Osteoblast (primary cell): Measurements from ENCODE around the gene EGF. TPM values are rescaled to one million over a fixed set of nuclear protein-coding genes. Genes with fewer than 3 reads are reported as not detected.

ENCODE experiments used
- DNase-seq: peaks from one replicate; pipeline ENCODE4 v3.0.0; 2011; ENCODE audit warnings: low spot score, mixed read lengths; ENCODE audit not compliant: insufficient read length; ENCODE audit errors: missing footprints
- H2AFZ ChIP-seq: 2 replicates; pipeline ENCODE4 v1.6.0; 2011; ENCODE audit warnings: mild to moderate bottlenecking, low read length
- H3K27ac ChIP-seq: 2 replicates; pipeline ENCODE4 v1.5.1; 2011; ENCODE audit warnings: mild to moderate bottlenecking, low read depth, low read length, moderate library complexity
- H3K27me3 ChIP-seq: 2 replicates; pipeline ENCODE4 v1.6.0; 2012; ENCODE audit warnings: mild to moderate bottlenecking, control low read depth, inconsistent platforms, low read length, moderate library complexity; ENCODE audit not compliant: insufficient read depth
- H3K36me3 ChIP-seq: 2 replicates; pipeline ENCODE4 v1.5.1; 2011; ENCODE audit warnings: mild to moderate bottlenecking, low read length, control low read depth, moderate library complexity; ENCODE audit not compliant: insufficient read depth
- H3K4me1 ChIP-seq: 2 replicates; pipeline ENCODE4 v1.5.1; 2011; ENCODE audit warnings: mild to moderate bottlenecking, low read length, control low read depth, moderate library complexity; ENCODE audit not compliant: insufficient read depth
- H3K4me2 ChIP-seq: 2 replicates; pipeline ENCODE4 v1.6.0; 2011; ENCODE audit warnings: mild to moderate bottlenecking, low read length; ENCODE audit not compliant: insufficient read depth
- H3K4me3 ChIP-seq: fragments of 200-600 bp; sonication (generic); 3 replicates; pipeline ENCODE4 v1.5.1; 2012; ENCODE audit warnings: mild to moderate bottlenecking, low read length, inconsistent platforms; ENCODE audit not compliant: insufficient read depth
- H3K79me2 ChIP-seq: 2 replicates; pipeline ENCODE4 v1.6.0; 2012; ENCODE audit warnings: mild to moderate bottlenecking, low read length, control low read depth, inconsistent platforms; ENCODE audit not compliant: insufficient read depth
- H3K9me3 ChIP-seq: 2 replicates; pipeline ENCODE4 v1.5.1; 2011; ENCODE audit warnings: low read depth, low read length, control low read depth
- H4K20me1 ChIP-seq: 2 replicates; pipeline ENCODE4 v1.6.0; 2012; ENCODE audit warnings: mild to moderate bottlenecking, low read length, control low read depth; ENCODE audit not compliant: insufficient read depth
- total RNA-seq: library from RNA; depleted of rRNA; stranded (reverse); fragments of >200 nt; gene quantifications from 2 replicates; pipeline ENCODE4 v1.2.3, GENCODE V29; 2012
- TF ChIP-seq, protein P1 (sequence below): IDR thresholded peaks from 2 replicates; pipeline ENCODE4 v1.5.1; 2011; ENCODE audit warnings: mild to moderate bottlenecking, low read depth, low read length, moderate library complexity; ENCODE audit errors: extremely low read depth

EGF gene
- total RNA-seq, 1 donor: 0.36 TPM

DNA sequence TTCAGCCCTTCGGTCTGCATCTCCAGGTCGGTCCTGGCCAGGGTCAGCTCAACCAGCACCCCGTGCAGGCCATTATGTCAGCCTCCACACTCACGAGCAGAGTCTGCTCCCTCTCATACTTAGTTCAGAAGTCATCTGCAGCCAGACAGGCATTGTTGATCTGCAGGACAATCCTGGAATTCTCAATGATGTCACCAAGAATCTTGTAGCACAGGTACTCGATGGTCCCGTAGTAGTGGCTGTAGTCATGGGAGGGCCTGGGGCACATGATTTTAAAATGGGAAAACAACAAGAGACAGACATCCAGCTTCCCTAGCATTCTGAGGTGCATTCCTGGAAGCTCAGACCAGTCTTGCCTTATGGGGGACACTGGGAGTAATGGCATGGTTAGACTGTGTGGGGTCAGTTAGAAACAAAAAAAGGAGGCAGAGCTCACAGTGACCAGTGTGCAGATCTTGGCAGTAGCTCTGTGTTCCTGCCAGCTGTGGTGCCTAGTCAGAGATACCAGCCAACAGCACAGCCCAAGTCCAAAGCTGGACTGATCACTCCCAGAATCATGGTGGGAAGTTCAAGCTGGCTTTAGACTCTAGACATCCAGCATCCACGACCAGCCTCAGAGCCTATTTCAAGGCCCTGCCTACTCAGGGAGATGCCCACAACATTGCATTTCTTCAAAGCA is 32.9 kb upstream of the EGF start:
- Histone ChIP-seq H3K36me3 (no peaks in the 10 kb centered on the region), H3K27me3 (no peaks in the 10 kb centered on the region), H3K79me2 (no peaks in the 10 kb centered on the region), H3K4me1 (no peaks in the 10 kb centered on the region), H3K4me3 (no peak overlapping the region), H2AFZ (no peak overlapping the region), H3K9me3 (no peaks in the 10 kb centered on the region), H3K27ac (no peak overlapping the region), H4K20me1 (no peaks in the 10 kb centered on the region), H3K4me2 (no peak overlapping the region)
- no peak for DNase-seq
- TF ChIP-seq, protein P1, sequence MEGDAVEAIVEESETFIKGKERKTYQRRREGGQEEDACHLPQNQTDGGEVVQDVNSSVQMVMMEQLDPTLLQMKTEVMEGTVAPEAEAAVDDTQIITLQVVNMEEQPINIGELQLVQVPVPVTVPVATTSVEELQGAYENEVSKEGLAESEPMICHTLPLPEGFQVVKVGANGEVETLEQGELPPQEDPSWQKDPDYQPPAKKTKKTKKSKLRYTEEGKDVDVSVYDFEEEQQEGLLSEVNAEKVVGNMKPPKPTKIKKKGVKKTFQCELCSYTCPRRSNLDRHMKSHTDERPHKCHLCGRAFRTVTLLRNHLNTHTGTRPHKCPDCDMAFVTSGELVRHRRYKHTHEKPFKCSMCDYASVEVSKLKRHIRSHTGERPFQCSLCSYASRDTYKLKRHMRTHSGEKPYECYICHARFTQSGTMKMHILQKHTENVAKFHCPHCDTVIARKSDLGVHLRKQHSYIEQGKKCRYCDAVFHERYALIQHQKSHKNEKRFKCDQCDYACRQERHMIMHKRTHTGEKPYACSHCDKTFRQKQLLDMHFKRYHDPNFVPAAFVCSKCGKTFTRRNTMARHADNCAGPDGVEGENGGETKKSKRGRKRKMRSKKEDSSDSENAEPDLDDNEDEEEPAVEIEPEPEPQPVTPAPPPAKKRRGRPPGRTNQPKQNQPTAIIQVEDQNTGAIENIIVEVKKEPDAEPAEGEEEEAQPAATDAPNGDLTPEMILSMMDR: no peak

DNA sequence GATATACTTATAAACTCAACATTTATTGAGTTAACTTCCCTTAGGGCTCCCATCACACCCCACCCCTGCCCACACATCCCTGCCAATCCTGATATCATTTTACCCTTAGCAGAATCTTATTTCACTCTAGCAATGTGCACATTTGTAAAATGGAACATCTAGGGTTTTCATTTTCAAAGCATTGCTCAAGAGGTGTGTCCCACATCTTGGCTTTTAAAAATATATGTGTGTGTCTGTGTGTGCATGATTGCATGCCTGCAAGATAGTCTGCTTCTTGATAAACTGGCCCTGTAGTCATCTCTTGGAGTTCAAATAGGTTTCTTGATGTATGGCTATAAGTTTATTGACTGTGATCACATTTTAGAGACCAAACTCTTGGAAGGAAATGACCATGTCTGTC is 26.4 kb upstream of the EGF start:
- H3K4me3 ChIP-seq: no peak overlapping the region
- no peaks in the 10 kb centered on the region for H3K4me1 ChIP-seq
- DNase-seq: no peak
- H3K27ac ChIP-seq: no peak overlapping the region
- H3K36me3 ChIP-seq: no peaks in the 10 kb centered on the region
- H3K27me3 ChIP-seq: no peaks in the 10 kb centered on the region
- H3K4me2 ChIP-seq: no peak overlapping the region
- H2AFZ ChIP-seq: no peak overlapping the region
- no peaks in the 10 kb centered on the region for H3K79me2 ChIP-seq
- TF ChIP-seq, protein P1: no peak
- no peaks in the 10 kb centered on the region for H3K9me3 ChIP-seq
- no peaks in the 10 kb centered on the region for H4K20me1 ChIP-seq

DNA sequence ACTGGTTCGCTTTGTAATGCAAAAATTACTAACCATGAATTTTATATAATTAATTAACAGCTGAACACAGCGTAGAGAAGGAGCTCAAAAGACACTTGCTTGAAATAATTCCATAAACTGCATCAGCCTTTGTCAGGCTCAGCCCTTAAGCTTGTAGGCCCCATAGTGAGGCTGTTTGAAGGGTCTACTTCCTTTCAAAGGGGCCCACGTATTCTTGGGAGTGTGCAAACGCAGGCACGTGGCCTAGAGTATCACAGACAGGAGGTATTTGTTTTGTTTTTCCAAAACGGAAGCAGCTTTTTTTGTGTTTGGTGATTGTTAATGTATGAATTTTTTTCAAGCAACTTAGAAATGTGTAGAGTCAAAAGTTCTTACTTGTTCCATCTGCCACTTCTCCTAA is 25.6 kb upstream of the EGF start:
- no peak overlapping the region for H2AFZ ChIP-seq
- H3K4me1 ChIP-seq: no peaks in the 10 kb centered on the region
- H3K9me3 ChIP-seq: no peaks in the 10 kb centered on the region
- no peaks in the 10 kb centered on the region for H4K20me1 ChIP-seq
- no peaks in the 10 kb centered on the region for H3K79me2 ChIP-seq
- H3K4me2 ChIP-seq: no peak overlapping the region
- TF ChIP-seq, protein P1: no peak
- H3K36me3 ChIP-seq: no peaks in the 10 kb centered on the region
- H3K27me3 ChIP-seq: no peaks in the 10 kb centered on the region
- no peak overlapping the region for H3K4me3 ChIP-seq
- H3K27ac ChIP-seq: no peak overlapping the region
- no peak for DNase-seq

DNA sequence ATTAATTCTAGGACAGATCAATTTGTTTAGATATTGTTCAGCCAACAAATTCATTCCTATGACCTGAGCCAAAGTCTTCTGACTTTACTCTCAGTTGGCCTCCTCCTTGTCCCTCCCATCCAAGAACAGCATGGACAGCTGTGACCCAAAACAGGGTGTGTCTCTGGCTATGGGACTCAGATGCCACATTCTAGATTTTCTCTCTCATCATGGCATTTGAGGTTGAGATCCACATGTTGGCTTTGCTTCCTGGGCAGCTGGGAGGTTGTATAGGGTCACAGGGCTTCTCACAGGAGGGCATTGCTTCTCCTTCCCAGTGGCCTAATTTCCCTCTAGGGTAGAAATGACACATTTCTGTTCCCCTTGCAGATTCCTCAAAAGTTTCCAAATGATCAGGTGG is 22.6 kb upstream of the EGF start:
- no peak for DNase-seq
- TF ChIP-seq, protein P1: no peak
- no peak overlapping the region for H3K27ac ChIP-seq
- H2AFZ ChIP-seq: no peak overlapping the region
- no peaks in the 10 kb centered on the region for H4K20me1 ChIP-seq
- no peak overlapping the region for H3K4me3 ChIP-seq
- no peak overlapping the region for H3K4me2 ChIP-seq
- H3K4me1 ChIP-seq: no peaks in the 10 kb centered on the region
- H3K27me3 ChIP-seq: no peaks in the 10 kb centered on the region
- no peaks in the 10 kb centered on the region for H3K36me3 ChIP-seq
- H3K9me3 ChIP-seq: no peaks in the 10 kb centered on the region
- no peaks in the 10 kb centered on the region for H3K79me2 ChIP-seq
